22Rv1 (cell line): ENCODE results near the gene CELA1.

Experiments
- ZFX ChIP-seq: fragments of 450-650 bp; IDR thresholded peaks from 2 replicates; pipeline ENCODE4 v1.6.1; 2017; ENCODE audit warnings: antibody characterized with exemption, borderline replicate concordance
- TF ChIP-seq, protein P1 (sequence below): fragments of 450-650 bp; IDR thresholded peaks from 2 replicates; pipeline ENCODE4 v1.5.1; 2017; ENCODE audit warnings: mild to moderate bottlenecking

GRCh38 chr12:51382173-51382572 is 35.7 kb upstream of the CELA1 start:
- no peak for TF ChIP-seq ZFX
- TF ChIP-seq, protein P1, sequence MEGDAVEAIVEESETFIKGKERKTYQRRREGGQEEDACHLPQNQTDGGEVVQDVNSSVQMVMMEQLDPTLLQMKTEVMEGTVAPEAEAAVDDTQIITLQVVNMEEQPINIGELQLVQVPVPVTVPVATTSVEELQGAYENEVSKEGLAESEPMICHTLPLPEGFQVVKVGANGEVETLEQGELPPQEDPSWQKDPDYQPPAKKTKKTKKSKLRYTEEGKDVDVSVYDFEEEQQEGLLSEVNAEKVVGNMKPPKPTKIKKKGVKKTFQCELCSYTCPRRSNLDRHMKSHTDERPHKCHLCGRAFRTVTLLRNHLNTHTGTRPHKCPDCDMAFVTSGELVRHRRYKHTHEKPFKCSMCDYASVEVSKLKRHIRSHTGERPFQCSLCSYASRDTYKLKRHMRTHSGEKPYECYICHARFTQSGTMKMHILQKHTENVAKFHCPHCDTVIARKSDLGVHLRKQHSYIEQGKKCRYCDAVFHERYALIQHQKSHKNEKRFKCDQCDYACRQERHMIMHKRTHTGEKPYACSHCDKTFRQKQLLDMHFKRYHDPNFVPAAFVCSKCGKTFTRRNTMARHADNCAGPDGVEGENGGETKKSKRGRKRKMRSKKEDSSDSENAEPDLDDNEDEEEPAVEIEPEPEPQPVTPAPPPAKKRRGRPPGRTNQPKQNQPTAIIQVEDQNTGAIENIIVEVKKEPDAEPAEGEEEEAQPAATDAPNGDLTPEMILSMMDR = no peak
